GM12872 (cell line): Measurements from ENCODE around the gene DOK7.

ENCODE experiments used
- CTCF ChIP-seq: IDR thresholded peaks from 3 replicates; pipeline ENCODE4 v1.5.1; 2011; ENCODE audit warnings: low read depth, mild to moderate bottlenecking, low read length, moderate library complexity; ENCODE audit not compliant: insufficient read depth

The DOK7 gene

GRCh38 chr4:3532751-3533422 lies 69.8 kb downstream of the DOK7 start:
- no peak for TF ChIP-seq CTCF

DNA sequence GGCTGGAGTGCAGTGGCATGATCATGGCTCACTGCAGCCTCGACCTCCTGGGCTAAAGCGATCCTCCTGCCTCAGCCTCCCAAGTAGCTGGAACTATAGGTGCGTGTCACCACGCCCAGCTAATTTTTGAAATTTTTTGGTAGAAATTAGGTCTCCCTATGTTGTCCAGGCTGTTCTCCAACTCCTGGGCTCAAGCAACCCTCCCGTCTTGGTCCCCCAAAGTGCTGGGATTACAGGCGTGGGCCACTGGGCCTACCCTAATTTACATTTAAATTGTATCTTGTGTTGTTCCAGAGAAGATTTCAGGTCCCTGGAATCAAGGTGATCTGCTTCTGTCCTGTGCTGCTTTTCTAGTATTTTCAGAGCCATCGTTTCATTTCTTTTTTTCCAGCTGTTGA lies 70.3 kb downstream of the DOK7 start:
- no peak for TF ChIP-seq CTCF
